IMR-90 (cell line): ENCODE data around the gene COLQ. TPM values are rescaled to one million over a fixed set of nuclear protein-coding genes. Genes with fewer than 3 reads are reported as not detected.

ENCODE experiments used
- ATAC-seq: fragments of 200-7000 bp; cut with Tn5 transposase; 2 replicates; pipeline ENCODE4 v1.9.1; 2020; ENCODE audit warnings: low read depth, mild to moderate bottlenecking, moderate library complexity
- BruUV-seq: library from RNA; stranded (reverse); fragments of 400-500 nt; replicated peaks from 2 replicates; lab custom pipeline; 2021; lab: Mats Ljungman, UMichigan
- CTCF ChIA-PET: fragments of 300-600 bp; formaldehyde crosslinking; extraction: SDS; loops from one replicate; lab custom pipeline; 2021; ENCODE audit warnings: antibody characterized with exemption; lab: Yijun Ruan, JAX
- POLR2A ChIA-PET: fragments of 300-600 bp; sonication (Branson Sonifier 250); formaldehyde crosslinking; loops from one replicate; lab custom pipeline; 2022; ENCODE audit warnings: antibody characterized with exemption; ENCODE audit not compliant: unreplicated experiment; lab: Charles Lee
- DNase-seq: peaks from one replicate; pipeline ENCODE4 v3.0.0; 2013
- H2AFZ ChIP-seq: replicated peaks from 2 replicates; pipeline ENCODE3; 2013; ENCODE audit warnings: low read length, mild to moderate bottlenecking; ENCODE audit not compliant: poor library complexity
- H2AK5ac ChIP-seq: 2 replicates; pipeline ENCODE4 v1.6.1; 2013; ENCODE audit warnings: low read depth, low read length, inconsistent platforms
- H2AK9ac ChIP-seq: replicated peaks from 2 replicates; pipeline ENCODE3; 2013; ENCODE audit warnings: mild to moderate bottlenecking, low read depth, low read length, moderate library complexity; ENCODE audit not compliant: poor library complexity
- H2BK120ac ChIP-seq: 2 replicates; pipeline ENCODE4 v1.6.1; 2013; ENCODE audit warnings: low read depth, low read length, inconsistent platforms
- H2BK15ac ChIP-seq: 3 replicates; pipeline ENCODE4 v1.6.1; 2013; ENCODE audit warnings: low read depth, low read length, inconsistent platforms
- H2BK20ac ChIP-seq: 2 replicates; pipeline ENCODE4 v1.6.1; 2013; ENCODE audit warnings: low read depth, mild to moderate bottlenecking, inconsistent platforms, low read length, moderate library complexity
- H2BK5ac ChIP-seq: 2 replicates; pipeline ENCODE4 v1.6.1; 2013; ENCODE audit warnings: mild to moderate bottlenecking, low read depth, low read length, inconsistent platforms; ENCODE audit not compliant: poor library complexity, severe bottlenecking
- H3K14ac ChIP-seq: replicated peaks from 2 replicates; pipeline ENCODE4 v1.6.1; 2013; ENCODE audit warnings: low read depth, low read length, inconsistent platforms
- H3K18ac ChIP-seq: 2 replicates; pipeline ENCODE4 v1.6.1; 2013; ENCODE audit warnings: low read depth, low read length, control low read depth
- H3K23ac ChIP-seq: 2 replicates; pipeline ENCODE4 v1.6.1; 2013; ENCODE audit warnings: low read depth, low read length, inconsistent platforms
- H3K27ac ChIP-seq: 2 replicates; pipeline ENCODE4 v1.5.1; 2013; ENCODE audit warnings: mild to moderate bottlenecking, control low read depth, low read length; ENCODE audit not compliant: insufficient read depth
- H3K27me3 ChIP-seq: 2 replicates; pipeline ENCODE4 v1.6.1; 2013; ENCODE audit warnings: low read length; ENCODE audit not compliant: control insufficient read depth, insufficient read depth
- H3K36me3 ChIP-seq: 2 replicates; pipeline ENCODE4 v1.6.1; 2013; ENCODE audit warnings: low read length, mixed read lengths; ENCODE audit not compliant: control insufficient read depth, insufficient read depth
- H3K4ac ChIP-seq: 2 replicates; pipeline ENCODE4 v1.6.1; 2013; ENCODE audit warnings: low read depth, low read length, inconsistent platforms
- H3K4me1 ChIP-seq: 2 replicates; pipeline ENCODE4 v1.6.1; 2013; ENCODE audit warnings: low read length, mixed read lengths; ENCODE audit not compliant: control insufficient read depth, insufficient read depth
- H3K4me2 ChIP-seq: 2 replicates; pipeline ENCODE4 v1.6.1; 2013; ENCODE audit warnings: low read depth, mild to moderate bottlenecking, control low read depth, low read length, moderate library complexity
- H3K4me3 ChIP-seq: 2 replicates; pipeline ENCODE4 v1.5.1; 2013; ENCODE audit warnings: low read depth, mild to moderate bottlenecking, control low read depth, low read length, moderate library complexity; ENCODE audit not compliant: insufficient read depth
- H3K56ac ChIP-seq: 2 replicates; pipeline ENCODE4 v1.6.1; 2013; ENCODE audit warnings: low read length, inconsistent platforms; ENCODE audit not compliant: insufficient read depth; ENCODE audit errors: extremely low read depth
- H3K79me1 ChIP-seq, 2 experiments: 2 replicates each; pipeline ENCODE4 v1.6.1; 2013; ENCODE audit warnings: low read length in 2 of 2, inconsistent platforms in 1 of 2, low read depth in 1 of 2
- H3K9ac ChIP-seq: 2 replicates; pipeline ENCODE4 v1.6.1; 2013; ENCODE audit warnings: low read depth, low read length, control low read depth
- H3K9me1 ChIP-seq: 2 replicates; pipeline ENCODE4 v1.6.1; 2013; ENCODE audit warnings: low read length, inconsistent platforms; ENCODE audit not compliant: insufficient read depth
- H3K9me3 ChIP-seq: 2 replicates; pipeline ENCODE4 v1.6.1; 2013; ENCODE audit warnings: low read length; ENCODE audit not compliant: control insufficient read depth, insufficient read depth
- H4K20me1 ChIP-seq: 2 replicates; pipeline ENCODE4 v1.6.1; 2013; ENCODE audit warnings: low read length, inconsistent platforms; ENCODE audit not compliant: insufficient read depth
- H4K5ac ChIP-seq: 2 replicates; pipeline ENCODE4 v1.6.1; 2013; ENCODE audit warnings: mild to moderate bottlenecking, low read depth, low read length, control low read depth
- H4K8ac ChIP-seq, 2 experiments: 2 replicates each; pipeline ENCODE4 v1.6.1; 2013; ENCODE audit warnings: low read depth in 2 of 2, low read length in 2 of 2, control low read depth in 1 of 2, inconsistent platforms in 1 of 2
- H4K91ac ChIP-seq: 2 replicates; pipeline ENCODE4 v1.6.1; 2013; ENCODE audit warnings: low read depth, low read length, inconsistent platforms; ENCODE audit not compliant: insufficient read depth
- BHLHE40 ChIP-seq: fragments of 150-350 bp; IDR thresholded peaks from 2 replicates; pipeline ENCODE4 v1.6.1; 2016; ENCODE audit warnings: mild to moderate bottlenecking, low read depth, low read length
- CEBPB ChIP-seq: IDR thresholded peaks from 2 replicates; pipeline ENCODE4 v1.6.1; 2012; ENCODE audit warnings: low read depth, low read length, improper control_type of control experiment
- CHD1 ChIP-seq: IDR thresholded peaks from 2 replicates; pipeline ENCODE4 v1.6.1; 2012; ENCODE audit warnings: low read depth, low read length, improper control_type of control experiment
- ELK1 ChIP-seq: fragments of 150-350 bp; IDR thresholded peaks from 2 replicates; pipeline ENCODE4 v1.6.1; 2016; ENCODE audit warnings: low read depth, mild to moderate bottlenecking, low read length, moderate library complexity, borderline replicate concordance
- FOS ChIP-seq: fragments of 150-350 bp; IDR thresholded peaks from 2 replicates; pipeline ENCODE4 v1.6.1; 2016; ENCODE audit warnings: low read depth, low read length
- MAFK ChIP-seq: IDR thresholded peaks from 2 replicates; pipeline ENCODE4 v1.6.1; 2012; ENCODE audit warnings: low read depth, low read length, improper control_type of control experiment
- MAZ ChIP-seq: IDR thresholded peaks from 2 replicates; pipeline ENCODE4 v1.6.1; 2012; ENCODE audit warnings: low read depth, mild to moderate bottlenecking, low read length, improper control_type of control experiment, moderate library complexity, borderline replicate concordance
- NFE2L2 ChIP-seq: fragments of 150-350 bp; IDR thresholded peaks from 2 replicates; pipeline ENCODE4 v1.6.1; 2016; ENCODE audit warnings: low read depth, mild to moderate bottlenecking, low read length
- RFX5 ChIP-seq: IDR thresholded peaks from 2 replicates; pipeline ENCODE4 v1.8.0; 2012; ENCODE audit warnings: low read depth, mild to moderate bottlenecking, low read length, moderate library complexity
- SMC3 ChIP-seq: fragments of 150-350 bp; IDR thresholded peaks from 2 replicates; pipeline ENCODE4 v1.6.1; 2016; ENCODE audit warnings: low read depth, mild to moderate bottlenecking, antibody characterized with exemption, low read length, moderate library complexity
- USF2 ChIP-seq: fragments of 150-350 bp; IDR thresholded peaks from 2 replicates; pipeline ENCODE4 v1.6.1; 2017; ENCODE audit warnings: mild to moderate bottlenecking, antibody characterized with exemption, low read length, low read depth
- WGBS, 2 experiments: methylation state at CpG; one replicate each; pipeline versions ENCODE4 v1.1.5 to v1.1.7; 2013; ENCODE audit warnings: missing lambda C conversion rate in 2 of 2; ENCODE audit not compliant: insufficient read length in 1 of 2; ENCODE audit errors: extremely low coverage in 2 of 2; 5-methylcytosine and 5-hydroxymethylcytosine counted together
- dilution Hi-C: fragments of 300-500 bp; cut with HindIII; formaldehyde crosslinking; loops from one replicate; pipeline ENCODE4 v1.14.3; 2018; ENCODE audit warnings: low sequenced_read_pairs; ENCODE audit not compliant: unreplicated experiment
- in situ Hi-C: fragments of 300-500 bp; cut with MboI; formaldehyde crosslinking; loops from 3 replicates; pipeline ENCODE4 v1.14.3; 2019; ENCODE audit warnings: low sequenced_read_pairs, inconsistent platforms, mixed read lengths
- intact Hi-C: fragments of 100-400 bp; cut with micrococcal nuclease; formaldehyde crosslinking; loops from 2 replicates; pipeline ENCODE4 v1.10.0; 2022
- polyA plus RNA-seq, 3 experiments: library from polyadenylated mRNA; depleted of rRNA; stranded (reverse); fragments of >200 nt; gene quantifications; 2 replicates each; pipeline ENCODE4 v1.2.3, GENCODE V29; 2012; ENCODE audit warnings: low replicate concordance in 1 of 3
- total RNA-seq: library from RNA; depleted of rRNA; stranded (reverse); fragments of >200 nt; gene quantifications from 2 replicates; pipeline ENCODE4 v1.2.3, GENCODE V29; 2012

The COLQ gene
- total and polyA plus RNA-seq, 2 of the 4 experiments (the other 2 are of a cell fraction) = 0.18 to 0.65 TPM

GRCh38 chr3:15478640-15478979 lies 42.9 kb downstream of the COLQ start:
- dilution Hi-C loops = no loop called here
- Histone ChIP-seq H3K9me1 (no peaks in the 10 kb centered on the region), H3K18ac (no peak overlapping the region), H4K5ac (no peak overlapping the region), H3K56ac (no peak overlapping the region), H3K4me1 (no peaks in the 10 kb centered on the region), H3K4me2 (no peak overlapping the region), H3K4me3 (no peak overlapping the region), H3K79me1 (no peaks in the 10 kb centered on the region), H2BK120ac (no peak overlapping the region), H3K27me3 (no peaks in the 10 kb centered on the region; the same call in 1 of the 2 replicates), H2BK5ac (no peak overlapping the region), H3K23ac (no peak overlapping the region), H3K27ac (no peak overlapping the region), H2AFZ (no peak overlapping the region), H3K36me3 (no peaks in the 10 kb centered on the region), H3K9ac (no peak overlapping the region), H4K20me1 (no peaks in the 10 kb centered on the region), H2BK20ac (no peak overlapping the region), H3K14ac (no peak overlapping the region), H2BK15ac (no peak overlapping the region), H3K9me3 (no peaks in the 10 kb centered on the region), H2AK9ac (no peak overlapping the region), H3K4ac (no peak overlapping the region), H4K91ac (no peak overlapping the region), H4K8ac (no peak overlapping the region), H2AK5ac (no peak overlapping the region)
- ChIA-PET CTCF (no interaction called here), POLR2A (no interaction called here)
- in situ Hi-C loops = no loop called here
- BruUV-seq = no TSS peak
- DNase-seq = no peak
- no peak for TF ChIP-seq NFE2L2
- TF ChIP-seq CEBPB = no peak
- no peak for TF ChIP-seq SMC3
- TF ChIP-seq CHD1 = no peak
- no peak for TF ChIP-seq MAZ
- no peak for TF ChIP-seq MAFK
- no peak for TF ChIP-seq FOS
- no peak for TF ChIP-seq USF2
- TF ChIP-seq BHLHE40 = no peak
- no peak for TF ChIP-seq RFX5
- no peak for TF ChIP-seq ELK1
- intact Hi-C loops = no loop called here
- no CpG with 5 or more reads among the region's 5 CpGs for WGBS, 2 experiments
- no peak for ATAC-seq
